ENCODE measurements around the gene KCNG2. TPM values are rescaled to one million over a fixed set of nuclear protein-coding genes. Genes with fewer than 3 reads are reported as not detected.

The KCNG2 gene
- total and polyA plus RNA-seq, 3 experiments from 2014 or later: not detected

DNA sequence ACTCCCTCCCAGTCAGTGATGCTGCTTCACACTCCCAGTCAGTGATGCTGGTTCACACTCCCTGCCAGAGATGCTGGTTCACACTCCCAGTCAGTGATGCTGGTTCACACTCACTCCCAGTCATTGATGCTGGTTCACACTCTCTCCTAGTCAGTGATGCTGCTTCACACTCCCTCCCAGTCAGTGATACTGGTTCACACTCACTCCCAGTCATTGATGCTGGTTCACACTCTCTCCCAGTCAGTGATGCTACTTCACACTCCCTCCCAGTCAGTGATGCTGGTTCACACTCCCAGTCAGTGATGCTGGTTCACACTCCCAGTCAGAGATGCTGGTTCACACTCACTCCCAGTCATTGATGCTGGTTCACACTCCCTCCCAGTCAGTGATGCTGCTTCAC lies 34.3 kb upstream of the KCNG2 start:
- Mint-ChIP-seq H3K27ac (no peak overlapping the region), H3K4me1 (no peaks in the 10 kb centered on the region), H3K36me3 (peaks cover 5 to 28% (median 5%) of the 10 kb centered on the region in 3 donors), H3K4me3 (no peak overlapping the region), H3K9me3 (peaks cover 19 to 63% (median 30%) of the 10 kb centered on the region in 5 donors), H3K27me3 (peaks cover 11 to 23% of the 10 kb centered on the region in 2 donors)
- peak in 1 of 5 donors; percentile 9 for DNase-seq
- H3K4me1 ChIP-seq (ENCODE audit: insufficient read depth, low read length): no peaks in the 10 kb centered on the region
- H3K9me3 ChIP-seq (ENCODE audit: low read length): no peaks in the 10 kb centered on the region
- no peaks in the 10 kb centered on the region for H3K27me3 ChIP-seq (ENCODE audit: insufficient read depth, low read length, poor library complexity, severe bottlenecking)
- ChIA-PET POLR2A (no interaction called here), CTCF (no interaction called here)
- no peaks in the 10 kb centered on the region for H3K36me3 ChIP-seq (ENCODE audit: insufficient read depth, low read length)
- H3K27ac ChIP-seq (ENCODE audit: low read depth, low read length): no peak overlapping the region
- no peak overlapping the region for H3K4me3 ChIP-seq (ENCODE audit: low read length)

DNA sequence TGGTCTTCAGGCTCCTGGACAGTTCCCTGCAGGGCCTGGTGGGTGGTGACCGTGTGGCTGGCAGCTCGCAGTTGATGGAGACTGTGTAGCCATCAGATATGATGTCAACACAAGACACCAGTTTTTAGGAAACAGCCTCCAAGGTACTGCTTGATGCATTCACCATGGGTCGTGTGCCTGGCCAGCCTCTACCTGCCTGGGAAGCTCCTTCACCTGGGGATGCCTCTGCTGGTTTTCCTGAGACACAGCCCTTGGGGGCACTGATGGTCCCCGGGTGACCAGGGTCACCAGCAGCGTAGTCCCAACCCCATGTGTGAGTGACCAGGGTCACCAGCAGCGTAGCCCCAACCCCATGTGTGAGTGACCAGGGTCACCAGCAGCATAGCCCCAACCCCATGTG lies 33.6 kb upstream of the KCNG2 start:
- no peak overlapping the region for H3K27ac Mint-ChIP-seq
- no peaks in the 10 kb centered on the region for H3K27me3 ChIP-seq (ENCODE audit: insufficient read depth, low read length, poor library complexity, severe bottlenecking)
- CTCF ChIA-PET: no interaction called here

DNA sequence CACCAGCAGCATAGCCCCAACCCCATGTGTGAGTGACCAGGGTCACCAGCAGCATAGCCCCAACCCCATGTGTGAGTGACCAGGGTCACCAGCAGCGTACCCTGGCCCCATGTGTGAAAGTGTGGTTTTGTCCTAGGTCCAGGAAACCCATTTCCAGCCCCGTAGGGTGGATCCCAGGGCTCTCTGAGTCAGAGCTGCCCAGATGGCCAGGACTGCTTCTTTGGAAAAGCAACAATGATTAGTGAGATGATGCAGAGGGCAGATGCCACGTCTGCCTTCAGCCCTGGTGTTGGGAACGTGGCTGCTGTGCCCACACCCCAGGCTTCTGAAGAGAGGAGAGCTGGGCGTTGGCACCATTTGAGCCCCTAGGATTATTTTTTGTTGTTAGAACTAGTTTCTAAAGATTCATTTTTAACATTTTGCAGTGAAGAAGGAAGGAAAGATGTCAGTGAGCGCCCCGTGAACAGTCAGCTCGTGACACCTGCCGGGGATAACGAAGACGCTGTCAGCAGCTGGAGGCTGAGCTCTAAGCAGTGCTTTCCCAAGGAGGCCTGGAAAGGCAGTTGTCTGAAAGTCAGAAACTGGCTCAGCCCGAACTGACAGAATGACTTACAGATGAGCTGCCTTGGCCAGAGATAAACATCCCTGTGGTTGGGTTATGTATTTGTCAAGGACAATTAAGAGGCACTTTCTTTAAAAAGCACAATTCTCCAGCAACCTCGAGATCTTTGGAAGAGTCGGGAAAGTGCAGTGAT lies 32.1 kb upstream of the KCNG2 start:
- Mint-ChIP-seq H3K4me3 (no peak overlapping the region), H3K4me1 (no peaks in the 10 kb centered on the region)
- POLR2A ChIA-PET: no interaction called here

More for the DNA sequence above, 33.6 kb upstream of the KCNG2 start:
- POLR2A ChIA-PET: no interaction called here
- H3K36me3 Mint-ChIP-seq: peaks cover 2 to 27% (median 3%) of the 10 kb centered on the region in 3 donors
- peaks cover 19 to 59% (median 27%) of the 10 kb centered on the region in 5 donors for H3K9me3 Mint-ChIP-seq
- peaks cover 11 to 26% of the 10 kb centered on the region in 2 donors for H3K27me3 Mint-ChIP-seq
- H3K4me3 Mint-ChIP-seq: no peak overlapping the region
- H3K4me1 Mint-ChIP-seq: no peaks in the 10 kb centered on the region
- H3K4me3 ChIP-seq (ENCODE audit: low read length): no peak overlapping the region
- DNase-seq: no peak
- H3K4me1 ChIP-seq (ENCODE audit: insufficient read depth, low read length): no peaks in the 10 kb centered on the region
- H3K27ac ChIP-seq (ENCODE audit: low read depth, low read length): no peak overlapping the region
- H3K36me3 ChIP-seq (ENCODE audit: insufficient read depth, low read length): no peaks in the 10 kb centered on the region
- H3K9me3 ChIP-seq (ENCODE audit: low read length): no peaks in the 10 kb centered on the region

DNA sequence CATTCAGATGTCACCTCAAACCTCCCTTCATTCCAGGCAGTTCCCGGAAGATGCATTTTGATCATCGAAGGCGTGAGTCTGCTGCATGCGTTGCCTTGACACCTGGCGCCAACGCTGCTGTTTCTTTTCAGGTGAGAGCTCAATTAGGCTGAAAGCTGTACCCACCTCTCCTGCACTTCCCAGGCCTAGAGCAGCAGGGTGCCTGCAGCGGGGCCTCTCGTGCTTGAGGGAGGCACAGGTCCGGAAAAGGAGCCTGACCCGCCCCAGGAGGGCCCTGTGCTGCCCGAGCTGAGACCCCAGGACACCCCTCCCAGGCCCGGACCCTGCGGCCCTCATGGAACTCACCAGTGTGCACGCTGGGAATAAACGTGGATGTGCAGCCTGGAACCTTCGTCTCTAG lies 31.4 kb upstream of the KCNG2 start:
- peaks cover 14 to 26% of the 10 kb centered on the region in 2 donors for H3K27me3 Mint-ChIP-seq
- ChIA-PET CTCF (no interaction called here), POLR2A (no interaction called here)
- Histone ChIP-seq H3K4me1 (ENCODE audit: insufficient read depth, low read length) (no peaks in the 10 kb centered on the region), H3K4me3 (ENCODE audit: low read length) (no peak overlapping the region), H3K9me3 (ENCODE audit: low read length) (no peaks in the 10 kb centered on the region), H3K27ac (ENCODE audit: low read depth, low read length) (no peak overlapping the region), H3K27me3 (ENCODE audit: insufficient read depth, low read length, poor library complexity, severe bottlenecking) (no peaks in the 10 kb centered on the region), H3K36me3 (ENCODE audit: insufficient read depth, low read length) (no peaks in the 10 kb centered on the region)
- H3K27ac Mint-ChIP-seq: no peak overlapping the region
- peaks cover 12 to 39% (median 14%) of the 10 kb centered on the region in 5 donors for H3K9me3 Mint-ChIP-seq
- H3K4me3 Mint-ChIP-seq: no peak overlapping the region
- no peaks in the 10 kb centered on the region for H3K4me1 Mint-ChIP-seq
- H3K36me3 Mint-ChIP-seq: peaks cover 0 to 12% (median 2%) of the 10 kb centered on the region in 3 donors
- peak in 1 of 5 donors; percentile 25 for DNase-seq

More for the DNA sequence above, 32.1 kb upstream of the KCNG2 start:
- peaks cover 14 to 45% (median 16%) of the 10 kb centered on the region in 5 donors for H3K9me3 Mint-ChIP-seq
- no peak overlapping the region for H3K27ac ChIP-seq (ENCODE audit: low read depth, low read length)
- H3K27ac Mint-ChIP-seq: no peak overlapping the region
- peaks cover 14 to 26% of the 10 kb centered on the region in 2 donors for H3K27me3 Mint-ChIP-seq
- peak in 1 of 5 donors; percentile 33 for DNase-seq
- H3K4me1 ChIP-seq (ENCODE audit: insufficient read depth, low read length): no peaks in the 10 kb centered on the region
- H3K36me3 ChIP-seq (ENCODE audit: insufficient read depth, low read length): no peaks in the 10 kb centered on the region
- H3K27me3 ChIP-seq (ENCODE audit: insufficient read depth, low read length, poor library complexity, severe bottlenecking): no peaks in the 10 kb centered on the region
- peaks cover 0 to 15% (median 2%) of the 10 kb centered on the region in 3 donors for H3K36me3 Mint-ChIP-seq
- CTCF ChIA-PET: no interaction called here
- no peak overlapping the region for H3K4me3 ChIP-seq (ENCODE audit: low read length)
- H3K9me3 ChIP-seq (ENCODE audit: low read length): no peaks in the 10 kb centered on the region

DNA sequence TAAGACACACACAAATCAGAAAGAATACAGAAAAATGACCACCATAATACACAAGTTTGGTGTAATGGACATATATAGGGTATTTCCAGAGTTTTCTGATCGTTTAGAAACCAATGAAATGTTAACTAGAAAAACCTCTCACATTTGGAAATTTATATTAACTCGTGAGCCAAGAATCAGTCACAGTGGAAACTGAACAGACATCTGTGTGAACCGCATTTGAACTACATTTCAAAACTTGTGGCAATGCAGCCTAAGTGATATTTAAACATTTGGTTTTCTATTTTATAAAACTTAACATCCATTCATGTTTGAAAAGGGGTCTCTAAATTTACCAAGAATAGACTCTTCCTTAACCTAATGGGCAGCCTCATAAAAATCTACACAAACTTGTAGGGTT lies 29.0 kb upstream of the KCNG2 start:
- Mint-ChIP-seq H3K27me3 (peaks cover 14 to 34% of the 10 kb centered on the region in 2 donors), H3K4me1 (no peaks in the 10 kb centered on the region), H3K4me3 (no peak overlapping the region), H3K27ac (no peak overlapping the region), H3K36me3 (peaks cover 0 to 12% (median 2%) of the 10 kb centered on the region in 3 donors), H3K9me3 (peaks cover 8 to 22% (median 12%) of the 10 kb centered on the region in 5 donors)
- CTCF ChIA-PET: no interaction called here
- H3K36me3 ChIP-seq (ENCODE audit: insufficient read depth, low read length): no peaks in the 10 kb centered on the region
- POLR2A ChIA-PET: no interaction called here
- H3K4me3 ChIP-seq (ENCODE audit: low read length): no peak overlapping the region
- no peaks in the 10 kb centered on the region for H3K4me1 ChIP-seq (ENCODE audit: insufficient read depth, low read length)
- H3K9me3 ChIP-seq (ENCODE audit: low read length): no peaks in the 10 kb centered on the region
- H3K27ac ChIP-seq (ENCODE audit: low read depth, low read length): no peak overlapping the region
- no peaks in the 10 kb centered on the region for H3K27me3 ChIP-seq (ENCODE audit: insufficient read depth, low read length, poor library complexity, severe bottlenecking)
- DNase-seq: no peak

DNA sequence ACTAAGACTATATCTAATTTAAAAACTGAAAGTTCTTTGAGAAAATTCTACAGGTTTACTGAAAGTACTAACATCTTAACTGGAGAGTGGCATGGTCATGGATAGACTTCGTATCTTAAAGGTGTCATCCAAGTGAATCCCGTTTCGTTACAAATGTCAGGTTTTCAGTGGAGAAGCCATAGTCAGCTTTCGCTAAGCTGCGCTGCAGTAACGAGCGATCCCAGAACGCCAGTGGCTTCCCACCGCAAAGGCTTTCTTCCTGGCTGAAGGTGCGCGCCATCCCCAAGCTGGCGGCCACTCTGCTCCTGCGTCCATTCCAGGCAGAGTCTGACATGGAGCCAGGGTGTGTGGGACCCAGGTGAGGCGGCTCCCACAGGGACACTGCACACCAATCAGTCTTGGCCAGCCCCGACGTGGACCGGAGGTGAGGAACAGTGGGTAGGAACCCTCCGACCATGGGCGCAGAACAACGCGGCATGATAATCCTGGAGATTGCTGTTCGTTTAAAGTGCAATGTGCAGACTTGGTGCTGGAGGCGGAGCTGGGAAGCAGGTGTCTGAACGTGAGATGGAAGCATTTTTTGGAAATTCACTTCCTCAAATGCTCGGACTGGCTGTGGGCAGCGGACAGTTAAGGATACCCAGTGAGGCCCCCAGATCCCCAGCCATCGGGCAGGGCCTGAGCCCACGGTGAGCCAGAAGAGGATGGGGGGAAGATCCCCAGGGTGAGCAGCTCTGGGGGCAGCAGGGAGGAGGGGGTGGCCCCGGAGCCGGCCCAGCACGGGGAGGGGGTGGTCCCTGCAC lies 27.8 kb upstream of the KCNG2 start:
- H3K9me3 Mint-ChIP-seq: peaks cover 8 to 22% (median 12%) of the 10 kb centered on the region in 5 donors
- POLR2A ChIA-PET: no interaction called here
- H3K9me3 ChIP-seq (ENCODE audit: low read length): no peaks in the 10 kb centered on the region

DNA sequence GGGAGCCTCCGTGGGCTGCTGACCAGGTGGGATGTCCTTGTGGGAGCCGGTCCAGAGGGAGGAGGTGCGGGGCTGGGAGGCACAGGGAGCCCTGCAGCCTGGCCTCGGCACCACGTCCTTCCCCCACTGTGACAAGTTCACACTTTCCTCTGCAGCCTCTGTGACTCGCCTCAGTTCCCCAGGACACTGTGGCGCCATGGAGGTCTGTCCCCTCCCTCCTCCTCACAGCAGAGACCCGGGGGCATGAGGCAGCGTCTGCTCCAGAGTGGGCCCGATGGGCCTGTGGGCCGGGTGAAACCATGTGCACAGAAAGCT lies 27.3 kb upstream of the KCNG2 start:
- Mint-ChIP-seq H3K27me3 (peaks cover 17 to 34% of the 10 kb centered on the region in 2 donors), H3K4me1 (no peaks in the 10 kb centered on the region), H3K4me3 (no peak overlapping the region), H3K9me3 (peaks cover 8 to 22% (median 12%) of the 10 kb centered on the region in 5 donors), H3K27ac (no peak overlapping the region), H3K36me3 (peaks cover 0 to 12% (median 2%) of the 10 kb centered on the region in 3 donors)
- no peaks in the 10 kb centered on the region for H3K4me1 ChIP-seq (ENCODE audit: insufficient read depth, low read length)
- H3K27me3 ChIP-seq (ENCODE audit: insufficient read depth, low read length, poor library complexity, severe bottlenecking): no peaks in the 10 kb centered on the region
- POLR2A ChIA-PET: no interaction called here
- H3K36me3 ChIP-seq (ENCODE audit: insufficient read depth, low read length): no peaks in the 10 kb centered on the region
- no peak overlapping the region for H3K4me3 ChIP-seq (ENCODE audit: low read length)
- no peaks in the 10 kb centered on the region for H3K9me3 ChIP-seq (ENCODE audit: low read length)
- CTCF ChIA-PET: no interaction called here
- H3K27ac ChIP-seq (ENCODE audit: low read depth, low read length): no peak overlapping the region
- DNase-seq: peak in 1 of 5 donors; percentile 17

More for the DNA sequence above, 27.8 kb upstream of the KCNG2 start:
- Mint-ChIP-seq H3K27me3 (peaks cover 17 to 34% of the 10 kb centered on the region in 2 donors), H3K27ac (no peak overlapping the region), H3K36me3 (peaks cover 0 to 12% (median 2%) of the 10 kb centered on the region in 3 donors), H3K4me1 (no peaks in the 10 kb centered on the region), H3K4me3 (no peak overlapping the region)
- H3K36me3 ChIP-seq (ENCODE audit: insufficient read depth, low read length): no peaks in the 10 kb centered on the region
- H3K4me1 ChIP-seq (ENCODE audit: insufficient read depth, low read length): no peaks in the 10 kb centered on the region
- peak in 1 of 5 donors; percentile 40 for DNase-seq
- no peak overlapping the region for H3K27ac ChIP-seq (ENCODE audit: low read depth, low read length)
- H3K27me3 ChIP-seq (ENCODE audit: insufficient read depth, low read length, poor library complexity, severe bottlenecking): no peaks in the 10 kb centered on the region
- no peak overlapping the region for H3K4me3 ChIP-seq (ENCODE audit: low read length)
- CTCF ChIA-PET: no interaction called here

DNA sequence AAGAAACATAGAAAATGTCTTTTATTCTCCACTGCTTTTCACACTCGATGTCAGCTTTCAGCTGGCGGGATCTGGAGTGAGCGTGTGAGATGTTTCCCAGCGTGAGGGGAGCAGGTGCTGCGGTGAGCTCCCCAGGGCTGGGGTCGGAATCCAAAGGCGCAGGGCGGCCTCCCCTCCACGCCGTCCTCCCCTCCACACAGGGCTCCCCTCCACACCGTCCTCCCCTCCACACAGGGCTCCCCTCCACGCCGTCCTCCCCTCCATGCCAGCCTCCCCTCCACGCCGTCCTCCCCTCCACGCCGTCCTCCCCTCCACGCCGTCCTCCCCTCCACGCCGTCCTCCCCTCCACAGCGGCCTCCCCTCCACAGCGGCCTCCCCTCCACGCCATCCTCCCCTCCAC lies 26.9 kb upstream of the KCNG2 start:
- ChIA-PET CTCF (no interaction called here), POLR2A (no interaction called here)
- no peaks in the 10 kb centered on the region for H3K4me1 Mint-ChIP-seq
- H3K27ac ChIP-seq (ENCODE audit: low read depth, low read length): no peak overlapping the region
- no peaks in the 10 kb centered on the region for H3K36me3 ChIP-seq (ENCODE audit: insufficient read depth, low read length)
- no peaks in the 10 kb centered on the region for H3K4me1 ChIP-seq (ENCODE audit: insufficient read depth, low read length)
- H3K4me3 ChIP-seq (ENCODE audit: low read length): no peak overlapping the region
- no peaks in the 10 kb centered on the region for H3K9me3 ChIP-seq (ENCODE audit: low read length)
- peaks cover 15 to 31% of the 10 kb centered on the region in 2 donors for H3K27me3 Mint-ChIP-seq
- no peak overlapping the region for H3K27ac Mint-ChIP-seq
- no peak for DNase-seq
- H3K27me3 ChIP-seq (ENCODE audit: insufficient read depth, low read length, poor library complexity, severe bottlenecking): no peaks in the 10 kb centered on the region
- H3K9me3 Mint-ChIP-seq: peaks cover 8 to 20% (median 9%) of the 10 kb centered on the region in 5 donors
- no peak overlapping the region for H3K4me3 Mint-ChIP-seq
- peaks cover 0 to 8% (median 2%) of the 10 kb centered on the region in 3 donors for H3K36me3 Mint-ChIP-seq
